ENCODE measurements around the gene E2F2.

- TF ChIP-seq POLR2AphosphoS5 (IDR thresholded peaks at IDR 0.05; ENCODE audit: low read depth, low read length) (no peak), TAF1 (IDR thresholded peaks at IDR 0.05; ENCODE audit: borderline replicate concordance, insufficient read depth, low read length) (no peak), SIN3A (IDR thresholded peaks at IDR 0.05; ENCODE audit: borderline replicate concordance, insufficient read depth, low read length) (no peak), REST (IDR thresholded peaks at IDR 0.05; ENCODE audit: insufficient read depth in 1 of 2, low read depth in 2 of 2, low read length in 2 of 2) (no peak)
Observed at GRCh38 chr1:23568608-23569383, 37.8 kb upstream of the E2F2 start.
